NCI-H748 treated with DMSO at 0.1 percent for 48 hours (cell line): ENCODE results near the gene VSIG4.

Experiments
- DNase-seq: peaks from one replicate; lab custom pipeline; 2025; lab: John Stamatoyannopoulos, UW

The VSIG4 gene

GRCh38 chrX:66023385-66024091 is 16.3 kb downstream of the VSIG4 start:
- no peak for DNase-seq

- no peak for DNase-seq
These were observed 17.1 kb downstream of the VSIG4 start for GRCh38 chrX:66022632-66023384.

GRCh38 chrX:66021765-66022631 is 17.9 kb downstream of the VSIG4 start:
- no peak for DNase-seq

GRCh38 chrX:66021401-66021764 is 18.5 kb downstream of the VSIG4 start:
- no peak for DNase-seq

GRCh38 chrX:66020631-66021334 is 19.1 kb downstream of the VSIG4 start:
- no peak for DNase-seq

GRCh38 chrX:66019974-66020373 is 19.9 kb downstream of the VSIG4 start:
- DNase-seq: no peak

- no peak for DNase-seq
These were observed 20.6 kb downstream of the VSIG4 start for GRCh38 chrX:66019310-66019652.

GRCh38 chrX:66018585-66019309 is 21.1 kb downstream of the VSIG4 start:
- DNase-seq: no peak

- DNase-seq: no peak
These were observed 22.2 kb downstream of the VSIG4 start for GRCh38 chrX:66017659-66018170.

GRCh38 chrX:66016905-66017658 is 22.8 kb downstream of the VSIG4 start:
- no peak for DNase-seq

- DNase-seq: no peak
These were observed 23.8 kb downstream of the VSIG4 start for GRCh38 chrX:66015900-66016689.

GRCh38 chrX:66015152-66015831 is 24.6 kb downstream of the VSIG4 start:
- no peak for DNase-seq

GRCh38 chrX:66014556-66014955 is 25.3 kb downstream of the VSIG4 start:
- no peak for DNase-seq

GRCh38 chrX:66014084-66014483 is 25.8 kb downstream of the VSIG4 start:
- no peak for DNase-seq

GRCh38 chrX:66013194-66013816 is 26.6 kb downstream of the VSIG4 start:
- no peak for DNase-seq

GRCh38 chrX:66012094-66012534 is 27.8 kb downstream of the VSIG4 start:
- no peak for DNase-seq

- no peak for DNase-seq
These were observed 30.5 kb downstream of the VSIG4 start for GRCh38 chrX:66009231-66009845.

GRCh38 chrX:66008328-66008970 is 31.4 kb downstream of the VSIG4 start:
- DNase-seq: no peak
